GM12891 (cell line): ENCODE data around the gene LIAS.

ENCODE experiments used
- PAX5 ChIP-seq: IDR thresholded peaks from 2 replicates; pipeline ENCODE4 v1.6.1; 2011; ENCODE audit warnings: low read length, moderate library complexity, mild to moderate bottlenecking; ENCODE audit not compliant: insufficient read depth, severe bottlenecking
- POLR2A ChIP-seq: IDR thresholded peaks from 2 replicates; pipeline ENCODE4 v1.6.1; 2011; ENCODE audit warnings: low read depth, low read length, control low read depth
- POLR2AphosphoS5 ChIP-seq: IDR thresholded peaks from 2 replicates; pipeline ENCODE4 v1.6.1; 2011; ENCODE audit warnings: low read depth, low read length, control low read depth
- SPI1 ChIP-seq: IDR thresholded peaks from 2 replicates; pipeline ENCODE4 v1.6.1; 2011; ENCODE audit warnings: low read depth, low read length, control low read depth
- TAF1 ChIP-seq: IDR thresholded peaks from 2 replicates; pipeline ENCODE4 v1.6.1; 2011; ENCODE audit warnings: low read depth, low read length, control low read depth

DNA sequence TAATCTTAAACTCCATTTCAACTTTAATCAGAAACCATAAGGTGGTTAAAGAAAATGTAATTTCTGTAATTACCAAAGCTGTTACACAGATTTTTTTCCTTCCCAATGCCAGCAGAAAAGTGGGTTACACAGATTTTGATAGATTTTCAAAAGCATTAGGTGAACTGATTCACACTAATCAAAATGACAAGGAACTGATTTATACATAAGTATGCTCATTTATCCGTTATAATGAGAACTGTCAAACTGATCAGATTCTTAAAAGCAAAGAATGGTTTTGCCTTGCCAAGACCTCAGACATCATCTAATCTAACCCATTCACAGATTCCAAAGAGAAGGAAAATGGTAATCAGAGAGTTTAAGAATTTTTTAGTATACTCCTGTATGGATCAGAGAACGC is 63.2 kb downstream of the LIAS start:
- TF ChIP-seq POLR2A (no peak), POLR2AphosphoS5 (no peak), TAF1 (no peak), SPI1 (no peak), PAX5 (no peak)
